NOMO-1 (cell line): Measurements from ENCODE around the gene PPP3CA.
"Not testable (repeated sequence)": the region's sequence is repeated elsewhere in the genome, so short reads cannot be mapped to it uniquely, and the experiment has no call there.

Experiments used
- DNase-seq, 2 experiments: peaks; one replicate each; lab custom pipeline; 2025; ENCODE audit not compliant: unreplicated experiment in 2 of 2; lab: John Stamatoyannopoulos, UW

PPP3CA gene

DNA sequence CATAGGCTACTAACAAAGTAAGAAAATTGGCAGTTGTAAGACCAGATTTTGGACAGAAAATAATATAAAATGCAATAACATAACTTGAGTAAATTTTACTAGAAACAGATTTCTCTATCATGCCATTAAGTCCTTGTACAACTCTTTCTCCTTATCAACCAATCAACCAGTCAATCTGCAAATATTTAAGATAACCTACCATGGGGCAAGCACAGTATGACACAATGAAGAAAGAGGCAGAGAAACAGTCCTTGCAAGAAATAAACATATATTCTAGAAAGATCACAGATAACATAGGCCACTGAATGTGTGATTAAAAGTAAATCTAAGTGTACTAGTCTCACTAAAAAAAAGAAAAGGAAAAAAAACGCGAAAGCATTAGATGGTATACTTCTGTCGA lies 194.8 kb downstream of the PPP3CA start:
- no peak for DNase-seq

DNA sequence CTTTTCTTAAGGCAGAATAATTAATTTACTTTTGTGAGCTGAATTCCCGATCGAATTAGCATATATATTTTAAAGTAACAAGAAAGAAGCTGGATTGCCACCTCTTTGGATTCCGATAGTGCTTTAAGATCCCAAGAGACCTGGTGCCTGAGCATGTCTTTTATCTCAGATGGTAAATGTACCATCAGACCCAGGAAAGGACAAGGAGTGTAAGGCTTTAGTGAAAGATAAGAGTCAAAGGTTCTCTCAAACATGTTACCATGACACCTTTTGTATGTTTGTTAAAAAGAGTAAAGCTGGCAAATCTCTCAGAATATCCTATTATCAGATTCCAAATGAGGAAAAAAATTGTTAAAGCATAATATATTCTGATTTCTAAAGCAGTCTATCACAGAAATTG lies 198.8 kb downstream of the PPP3CA start:
- DNase-seq = no peak

DNA sequence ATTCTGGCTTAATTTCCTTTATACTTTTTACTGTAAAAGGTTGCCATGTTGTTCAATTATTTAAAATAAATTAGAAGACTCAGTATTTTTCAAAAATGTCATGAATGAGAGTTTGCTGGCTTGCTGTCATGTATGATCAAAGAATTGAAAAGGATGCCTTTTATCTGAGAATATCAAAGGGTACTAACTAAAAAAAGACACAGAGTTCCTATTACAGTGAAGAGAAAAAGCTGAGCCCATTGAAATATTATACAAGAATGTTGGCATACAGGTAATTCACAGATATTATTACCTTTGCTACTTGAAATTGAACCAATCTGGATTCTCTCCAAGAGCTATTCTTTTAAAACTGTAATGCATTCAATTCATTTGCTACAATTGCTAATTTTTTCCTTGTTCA lies 200.0 kb downstream of the PPP3CA start:
- DNase-seq = no peak

DNA sequence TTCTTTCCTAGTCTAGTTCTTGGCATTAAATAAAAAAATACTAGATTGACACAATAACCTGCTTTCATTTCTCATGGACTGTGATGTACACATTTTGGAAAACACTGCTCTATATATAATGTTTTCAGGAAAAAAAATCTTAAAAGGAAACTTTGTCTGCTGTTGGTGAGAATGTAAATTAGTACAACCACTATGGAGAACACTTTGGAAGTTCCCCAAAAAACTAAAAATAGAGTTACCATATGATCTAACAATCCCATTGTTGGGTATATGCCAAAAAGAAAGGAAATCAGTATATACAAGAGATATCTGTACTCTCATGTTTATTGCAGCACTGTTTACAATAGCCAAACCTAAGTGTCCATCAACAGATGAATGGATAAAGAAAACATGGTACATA lies 202.3 kb downstream of the PPP3CA start:
- no peak for DNase-seq

DNA sequence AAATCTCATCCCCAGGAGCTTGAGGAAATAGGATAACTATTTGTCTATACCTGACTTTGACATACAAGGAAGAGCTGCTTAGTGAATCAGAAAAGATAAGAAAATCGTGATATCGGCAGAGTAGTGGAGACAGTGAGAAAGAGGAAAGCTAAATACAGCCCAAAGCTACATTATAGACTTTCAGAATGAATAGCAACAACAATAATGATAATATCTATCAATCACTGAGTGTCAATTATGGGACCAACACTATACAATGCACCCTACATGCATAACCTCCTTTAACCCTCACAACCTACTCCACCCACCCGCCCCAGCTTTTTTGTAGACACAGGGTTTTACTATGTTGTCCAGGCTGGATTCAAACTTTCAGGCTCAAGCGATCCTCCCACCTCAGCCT lies 205.1 kb downstream of the PPP3CA start:
- no peak for DNase-seq

DNA sequence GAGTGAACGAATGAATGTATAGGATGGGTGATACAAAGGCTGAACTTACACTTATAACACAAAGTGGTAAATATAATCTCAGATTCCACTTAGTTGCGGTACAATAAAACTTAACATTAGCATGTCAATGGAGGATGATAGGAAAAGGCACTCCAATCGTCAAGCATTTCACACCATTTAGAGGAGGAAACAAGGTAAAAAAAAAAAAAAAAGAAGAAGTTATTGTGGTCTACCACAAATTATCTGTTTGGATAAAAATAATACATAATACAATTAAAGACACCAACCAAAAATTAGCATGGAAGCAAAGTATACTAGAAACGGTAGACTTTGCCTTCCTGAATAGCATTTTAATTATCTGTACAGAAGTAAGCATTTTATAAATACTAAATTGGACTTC lies 205.5 kb downstream of the PPP3CA start:
- DNase-seq = peak in 1 of 2 experiments; percentile 29

DNA sequence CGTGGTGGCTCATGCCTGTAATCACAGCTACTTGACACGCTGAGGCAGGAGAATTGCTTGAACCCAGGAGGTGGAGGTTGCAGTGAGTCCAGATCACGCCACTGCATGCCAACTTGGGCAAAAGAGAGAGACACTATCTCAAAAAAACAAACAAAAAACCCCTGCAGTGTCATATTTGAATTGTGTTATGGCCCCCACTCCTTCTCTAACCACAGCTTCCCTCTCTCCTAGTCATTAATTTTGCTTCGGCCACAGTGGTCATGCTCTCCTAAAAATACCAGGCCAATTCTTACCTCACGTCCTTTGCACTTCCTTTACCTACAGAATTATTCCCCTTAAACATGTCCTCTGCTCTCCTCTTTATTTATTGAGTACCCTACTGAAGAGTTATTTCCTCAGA lies 206.1 kb downstream of the PPP3CA start:
- DNase-seq = peak; percentile 48 to 56

DNA sequence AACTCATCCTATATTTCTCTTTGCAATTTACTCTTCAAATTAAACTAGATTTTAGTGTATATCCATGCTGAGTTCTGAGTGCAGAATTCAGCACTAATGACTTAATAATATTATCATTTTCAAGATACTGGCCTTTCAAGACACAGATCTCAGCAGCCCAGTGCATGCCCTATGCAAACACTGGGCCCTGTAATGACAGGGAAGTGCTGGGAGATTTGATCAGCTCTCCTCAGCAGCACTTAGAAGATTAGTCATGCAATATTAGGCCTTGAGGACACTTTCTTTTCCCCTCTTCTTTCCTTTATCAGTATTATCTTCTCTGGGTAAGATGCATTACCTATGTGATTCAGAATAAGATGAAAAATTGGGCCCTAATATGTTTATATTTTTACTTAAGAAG lies 207.1 kb downstream of the PPP3CA start:
- DNase-seq = peak in 1 of 2 experiments; percentile 7

DNA sequence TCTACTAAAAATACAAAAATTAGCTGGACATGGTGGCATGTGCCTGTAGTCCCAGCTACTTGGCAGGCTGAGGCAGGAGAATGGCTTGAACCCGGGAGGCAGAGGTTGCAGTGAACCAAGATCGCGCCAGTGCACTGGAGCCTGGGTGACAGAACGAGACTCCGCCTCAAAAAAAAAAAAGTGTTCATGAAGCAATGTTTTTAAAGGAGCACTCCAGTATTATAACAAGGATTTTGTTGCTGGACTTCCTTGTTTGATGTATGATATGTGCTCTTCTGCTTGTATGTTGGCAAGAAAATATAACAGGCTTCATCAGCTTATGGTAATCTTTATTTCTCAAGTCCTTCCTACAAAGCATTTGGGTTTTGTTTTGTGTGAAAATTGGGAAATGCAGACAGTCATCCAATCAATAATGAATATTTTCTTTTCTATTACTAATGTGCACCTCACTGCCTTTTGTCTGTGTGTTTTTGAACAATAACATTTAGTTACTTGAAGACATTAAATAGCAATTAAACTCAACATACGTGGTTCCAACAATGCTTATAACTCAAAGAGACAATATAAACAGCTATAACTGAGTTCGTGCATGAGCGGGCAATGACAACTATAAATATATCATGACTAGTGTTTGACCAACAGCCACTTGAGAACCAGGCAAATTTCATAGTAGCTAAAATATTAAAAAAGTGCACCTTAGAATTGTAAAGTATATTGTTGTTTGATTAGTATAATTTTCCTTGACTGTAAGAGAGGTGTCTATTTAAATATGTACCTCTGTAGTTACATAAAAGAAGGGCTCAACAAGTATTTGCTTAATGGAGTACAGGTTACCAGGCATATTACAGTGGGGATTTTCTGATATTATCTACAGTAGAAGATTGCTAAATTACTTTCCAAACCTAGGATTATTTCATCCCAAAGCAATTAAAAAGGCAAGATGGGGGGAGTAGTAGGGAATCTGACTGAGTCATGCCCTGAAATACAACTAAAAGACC lies 210.7 kb downstream of the PPP3CA start:
- no peak for DNase-seq

DNA sequence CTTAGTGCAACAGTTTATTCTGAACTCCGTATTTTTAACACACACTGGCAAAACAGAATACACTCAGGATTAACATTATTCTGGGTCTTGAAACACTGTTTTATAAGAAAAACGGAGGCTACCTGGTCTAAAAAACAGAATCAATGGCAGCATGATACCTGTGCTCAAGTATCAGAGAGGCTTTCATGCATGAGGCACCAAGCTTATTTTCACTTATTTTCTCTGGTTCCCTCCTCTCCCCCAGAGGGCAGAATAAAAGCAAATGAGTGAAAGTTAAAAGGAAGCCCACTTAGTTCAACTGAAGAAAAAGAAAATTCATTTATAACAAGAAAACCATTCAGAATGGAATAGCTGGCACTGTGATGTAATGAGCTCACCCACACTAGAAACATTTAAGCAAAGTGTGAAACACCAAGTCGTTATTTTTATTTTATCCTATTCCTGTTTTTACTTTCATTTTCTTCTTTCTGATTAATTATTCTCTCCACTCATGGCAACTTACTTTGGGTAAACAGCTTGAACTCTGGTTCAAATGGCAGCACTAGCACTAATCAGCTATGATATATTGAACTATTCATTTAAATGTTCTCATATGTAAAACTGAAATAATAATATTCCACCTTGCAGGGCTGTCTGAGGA lies 211.8 kb downstream of the PPP3CA start:
- peak in 1 of 2 experiments; percentile 19 for DNase-seq

DNA sequence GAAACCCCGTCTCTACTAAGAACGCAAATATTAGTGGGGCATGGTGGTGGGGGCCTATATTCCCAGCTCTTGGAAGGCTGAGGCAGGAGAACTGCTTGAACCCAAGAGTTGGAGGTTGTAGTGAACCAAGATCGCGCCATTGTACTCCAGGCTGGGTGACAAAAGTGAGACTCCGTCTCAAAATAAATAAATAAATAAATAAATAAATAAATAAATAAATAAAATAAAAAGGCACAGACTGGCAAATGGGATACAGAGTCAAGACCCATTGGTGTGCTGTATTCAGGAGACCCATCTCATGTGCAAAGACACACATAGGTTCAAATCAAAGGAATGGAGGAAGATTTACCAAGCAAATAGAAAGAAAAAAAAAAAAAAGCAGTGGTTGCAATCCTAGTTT lies 216.3 kb downstream of the PPP3CA start:
- not testable (repeated sequence) for DNase-seq

DNA sequence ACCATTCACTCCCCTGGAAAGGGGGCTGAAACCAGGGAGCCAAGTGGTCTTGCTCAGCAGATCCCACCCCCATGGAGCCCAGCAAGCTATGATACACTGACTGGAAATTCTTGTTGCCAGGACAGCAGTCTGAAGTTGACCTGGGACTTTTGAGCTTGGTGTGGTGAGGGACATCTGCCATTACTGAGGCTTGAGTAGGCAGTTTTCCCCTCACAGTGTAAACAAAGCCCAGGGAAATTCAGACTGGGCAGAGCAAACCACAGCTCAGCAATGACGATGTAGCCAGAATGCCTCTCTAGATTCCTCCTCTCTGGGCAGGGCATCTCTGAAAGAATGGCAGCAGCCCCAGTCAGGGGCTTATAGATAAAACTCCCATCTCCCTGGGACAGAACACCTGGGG lies 218.4 kb downstream of the PPP3CA start:
- not testable (repeated sequence) for DNase-seq

DNA sequence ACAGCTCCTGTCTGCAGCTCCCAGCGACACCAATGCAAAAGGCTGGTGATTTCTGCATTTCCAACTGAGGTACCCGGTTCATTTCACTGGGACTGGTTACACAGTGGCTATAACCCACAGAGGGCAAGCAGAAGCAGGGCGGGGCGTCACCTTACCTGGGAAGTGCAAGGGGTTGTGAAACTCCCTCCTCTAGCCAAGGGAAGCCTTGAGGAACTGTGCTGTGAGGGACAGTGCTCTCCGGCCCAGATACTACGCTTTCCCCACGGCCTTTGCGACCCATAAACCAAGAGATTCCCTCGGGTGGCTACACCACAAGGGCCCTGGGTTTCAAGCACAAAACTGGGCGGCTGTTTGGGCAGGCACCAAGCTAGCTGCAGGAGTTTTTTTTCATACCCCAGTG lies 218.9 kb downstream of the PPP3CA start:
- DNase-seq = no peak

DNA sequence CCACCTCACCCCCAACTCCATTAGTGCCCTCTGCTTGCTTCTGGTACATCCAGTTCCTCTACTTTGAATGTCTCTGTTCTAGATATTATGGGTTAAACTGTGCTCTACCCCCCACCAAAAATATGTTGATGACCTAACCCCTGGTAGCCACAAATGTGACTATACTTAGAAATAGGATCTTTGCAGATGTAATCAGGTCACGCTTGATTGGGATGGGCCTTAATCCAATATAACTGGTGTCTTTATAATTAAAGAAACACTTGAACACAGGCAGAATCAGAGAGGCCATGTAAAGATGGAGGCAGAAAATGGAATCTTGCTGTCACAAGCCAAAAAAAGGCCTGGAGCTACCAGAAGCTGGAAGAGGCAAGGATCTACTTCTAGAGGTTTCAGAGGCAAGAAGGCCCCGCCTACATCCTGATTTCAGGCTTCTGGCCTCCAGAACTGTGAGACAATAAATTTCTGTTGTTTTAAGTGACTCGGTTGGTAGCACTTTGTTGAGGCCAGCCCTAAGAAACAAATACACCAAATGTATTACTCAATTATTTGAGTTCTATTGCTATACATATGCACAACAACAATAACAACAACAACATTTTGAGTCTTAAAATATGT lies 220.0 kb downstream of the PPP3CA start:
- DNase-seq = no peak

DNA sequence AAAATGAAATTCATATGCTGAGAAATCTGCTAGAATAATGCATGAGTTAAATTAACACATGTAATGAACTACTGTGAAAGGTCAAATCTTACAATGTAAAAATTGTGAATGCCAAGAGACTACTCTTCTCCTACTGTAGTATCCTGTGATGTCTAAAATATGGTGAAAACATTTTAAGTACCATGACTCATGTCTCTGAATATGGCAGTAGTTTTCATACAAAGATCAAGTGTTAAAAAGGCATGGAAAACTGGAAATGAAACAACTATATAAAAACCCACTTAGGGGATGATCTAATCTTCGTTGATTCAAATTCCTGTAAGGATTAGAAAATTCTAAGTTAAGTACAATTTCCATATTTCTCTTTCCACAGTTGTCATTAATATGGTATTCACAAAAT lies 221.3 kb downstream of the PPP3CA start:
- no peak for DNase-seq

DNA sequence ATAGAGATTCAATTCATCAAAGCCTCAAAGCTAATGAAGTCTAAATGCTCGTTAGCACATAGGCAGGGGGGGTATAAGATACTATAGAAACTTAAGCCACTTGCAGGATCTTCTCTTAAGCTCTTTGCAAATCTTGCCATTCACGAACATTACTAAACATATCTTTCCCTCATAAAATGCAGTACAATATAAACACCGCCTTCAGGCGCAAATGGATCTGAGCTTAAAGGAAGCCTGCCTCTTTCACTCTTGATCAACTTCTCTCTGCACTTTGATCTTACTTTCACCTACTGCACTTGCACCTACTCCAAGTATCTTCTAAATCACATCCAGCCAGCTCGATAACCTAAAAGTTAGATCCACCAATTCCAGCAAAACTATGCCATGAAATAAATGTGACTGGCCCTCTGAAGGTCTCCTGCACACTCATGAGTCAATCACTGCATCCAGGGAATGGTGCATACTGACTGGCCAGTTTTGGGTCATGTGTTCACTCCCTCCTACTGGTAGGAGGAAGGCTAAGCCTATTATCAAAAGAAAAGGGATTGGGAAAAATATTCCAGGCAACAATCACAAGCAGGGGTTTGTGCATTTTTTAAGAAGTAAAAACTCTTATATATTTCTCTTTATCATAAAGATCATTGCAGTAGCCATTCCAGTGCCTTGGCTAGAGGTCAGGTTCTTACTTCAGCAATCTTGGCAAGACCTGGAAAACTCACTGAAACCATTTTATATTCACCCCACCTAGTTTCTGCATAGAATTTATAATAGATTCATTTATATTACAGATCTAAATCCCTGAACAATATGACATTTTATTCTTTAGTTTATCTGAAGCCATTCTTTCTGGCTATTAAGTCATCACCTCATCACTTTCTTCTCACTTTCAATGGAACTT lies 222.0 kb downstream of the PPP3CA start:
- DNase-seq = no peak

DNA sequence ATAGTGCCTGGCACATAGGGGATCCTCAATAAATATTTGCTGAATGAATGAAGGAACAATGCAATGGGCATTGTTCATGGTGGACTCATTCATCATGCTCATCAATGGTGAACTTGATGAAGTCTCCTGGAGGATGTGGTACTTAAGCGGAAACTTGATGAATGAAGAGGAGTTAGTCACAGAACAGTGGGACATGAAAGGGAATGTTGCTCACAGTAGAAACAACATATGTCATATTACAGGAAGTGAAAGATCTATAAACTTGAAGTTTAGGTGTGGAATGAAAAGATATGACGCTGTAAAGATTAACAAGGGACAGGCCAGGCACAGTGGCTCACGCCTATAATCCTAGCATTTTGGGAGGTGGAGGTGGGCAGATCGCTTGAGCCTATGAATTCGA lies 224.1 kb downstream of the PPP3CA start:
- DNase-seq = no peak

DNA sequence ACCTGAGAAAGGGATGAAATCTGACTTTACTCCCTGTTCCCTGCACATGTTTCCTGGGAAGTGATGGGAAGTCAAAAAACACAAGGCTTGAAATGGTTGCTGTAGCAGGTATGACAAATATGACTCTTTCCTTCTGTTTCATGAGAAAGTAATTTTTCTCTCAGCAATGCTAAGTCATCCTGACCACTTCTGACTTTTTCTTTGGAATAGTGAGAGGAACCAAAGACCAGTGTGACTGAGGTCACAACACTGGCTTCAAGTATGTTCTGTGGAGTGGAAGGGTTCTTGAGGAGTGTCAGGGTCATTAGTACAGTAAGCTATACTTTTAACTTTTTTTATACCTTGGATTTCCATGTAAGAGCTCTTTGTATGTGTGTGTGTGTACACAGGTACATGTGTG lies 225.3 kb downstream of the PPP3CA start:
- DNase-seq = no peak

DNA sequence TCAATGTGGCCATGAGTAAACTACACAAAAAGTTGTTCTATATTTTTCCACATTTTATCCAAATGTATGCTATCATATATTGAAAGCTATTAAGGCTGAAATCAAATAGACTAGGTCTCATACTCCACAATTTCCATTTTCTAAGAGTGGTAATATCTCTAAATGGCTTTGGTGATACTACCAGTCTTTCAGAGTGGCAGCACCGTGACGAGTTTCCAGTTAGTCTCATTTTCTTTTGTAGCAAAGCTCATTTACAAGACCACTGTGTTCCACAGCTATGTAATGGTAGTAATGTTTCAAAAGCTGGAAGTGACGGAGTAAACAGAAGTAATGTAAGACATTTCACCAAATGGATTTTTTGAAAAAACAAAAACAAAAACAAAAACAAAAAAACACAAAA lies 228.2 kb downstream of the PPP3CA start:
- no peak for DNase-seq

DNA sequence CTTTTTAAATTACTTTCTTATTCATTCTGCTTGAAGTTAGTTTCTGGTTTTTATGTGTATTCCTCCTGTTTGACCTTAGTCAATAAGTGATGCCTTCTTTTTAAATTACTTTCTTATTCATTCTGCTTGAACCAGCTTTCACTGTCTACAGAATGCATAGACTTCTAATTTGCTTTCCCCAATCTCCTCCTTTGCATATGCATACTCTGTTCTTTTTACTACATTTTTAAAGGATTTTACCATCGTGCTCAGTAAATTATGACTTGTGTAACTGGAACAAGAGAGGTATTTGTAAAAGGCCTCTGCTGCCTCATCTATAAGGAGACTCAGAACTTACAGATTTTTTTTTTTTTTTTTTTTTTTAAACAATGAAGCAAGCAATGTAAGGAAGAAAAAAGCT lies 228.7 kb downstream of the PPP3CA start:
- DNase-seq = no peak

DNA sequence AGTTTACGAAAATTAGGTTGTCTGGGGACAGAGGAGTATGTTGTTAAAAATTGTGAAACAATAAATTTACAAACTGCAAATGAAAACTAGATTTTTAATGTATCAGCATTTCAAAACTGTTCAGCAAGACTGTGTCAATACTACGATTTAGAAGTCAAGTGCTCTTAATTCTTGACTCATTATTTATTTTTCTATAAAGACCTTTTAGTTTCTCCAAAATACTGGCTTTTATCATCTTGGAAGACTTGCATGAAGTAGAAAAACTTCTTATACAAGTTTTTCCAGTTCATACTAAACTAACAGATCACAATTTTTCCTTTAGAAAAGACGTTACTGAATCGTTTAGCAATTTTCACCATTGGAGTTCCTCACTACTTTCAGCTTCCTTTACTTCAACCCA lies 231.4 kb downstream of the PPP3CA start:
- no peak for DNase-seq
